H1 (cell line): ENCODE data around the gene SLC12A7.

Experiments
- CEBPB ChIP-seq: IDR thresholded peaks from 2 replicates; pipeline ENCODE4 v1.6.1; 2012; ENCODE audit warnings: low read depth, low read length
- CHD2 ChIP-seq: IDR thresholded peaks from 2 replicates; pipeline ENCODE4 v1.6.1; 2012; ENCODE audit warnings: low read length, improper control_type of control experiment
- EZH2 ChIP-seq: fragments of 200-600 bp; sonication (generic); IDR thresholded peaks from 2 replicates; pipeline ENCODE4 v1.7.1; 2012; ENCODE audit warnings: low read depth, mild to moderate bottlenecking, moderate library complexity, low read length, inconsistent platforms; ENCODE audit not compliant: severe bottlenecking
- MAX ChIP-seq: IDR thresholded peaks from 2 replicates; pipeline ENCODE4 v1.6.1; 2012; ENCODE audit warnings: inconsistent platforms
- POLR2A ChIP-seq, 2 experiments: IDR thresholded peaks; 1 replicate in 1 of 2; 2 replicates in 1 of 2; pipeline ENCODE4 v1.6.1; 2011; ENCODE audit warnings: low read depth in 2 of 2, low read length in 2 of 2, mild to moderate bottlenecking in 2 of 2; ENCODE audit errors: control extremely low read depth in 1 of 2
- POLR2AphosphoS5 ChIP-seq: IDR thresholded peaks from 2 replicates; pipeline ENCODE4 v1.6.1; 2011; ENCODE audit warnings: low read depth, low read length
- RAD21 ChIP-seq, 2 experiments: IDR thresholded peaks in 1 of 2; conservative IDR thresholded peaks in 1 of 2; 2 replicates each; pipeline ENCODE4 v1.6.1; 2011; ENCODE audit warnings: low read depth in 2 of 2, low read length in 2 of 2, improper control_type of control experiment in 1 of 2, inconsistent platforms in 1 of 2, mild to moderate bottlenecking in 1 of 2, moderate library complexity in 1 of 2
- SIN3A ChIP-seq, 2 experiments: IDR thresholded peaks in 1 of 2; conservative IDR thresholded peaks in 1 of 2; 2 replicates each; pipeline ENCODE4 v1.6.1; 2011 to 2012; ENCODE audit warnings: low read length in 2 of 2, improper control_type of control experiment in 1 of 2, low read depth in 1 of 2, mild to moderate bottlenecking in 1 of 2
- SP1 ChIP-seq: IDR thresholded peaks from 2 replicates; pipeline ENCODE4 v1.6.1; 2011; ENCODE audit warnings: low read depth, low read length
- TEAD4 ChIP-seq: IDR thresholded peaks from 2 replicates; pipeline ENCODE4 v1.6.1; 2012; ENCODE audit warnings: low read depth, low read length, inconsistent platforms, mixed read lengths
- YY1 ChIP-seq: IDR thresholded peaks from 2 replicates; pipeline ENCODE4 v1.6.1; 2011; ENCODE audit warnings: low read depth, mild to moderate bottlenecking, low read length
- TF ChIP-seq, protein P1 (sequence below), 3 experiments: IDR thresholded peaks; 1 replicate in 2 of 3; 2 replicates in 1 of 3; pipeline versions ENCODE4 v1.5.1 to v1.6.1; 2011; ENCODE audit warnings: low read length in 3 of 3, mild to moderate bottlenecking in 3 of 3, inconsistent platforms in 2 of 3, low read depth in 1 of 3, moderate library complexity in 1 of 3; ENCODE audit not compliant: insufficient read depth in 1 of 3; ENCODE audit errors: control extremely low read depth in 1 of 3
- TF ChIP-seq, protein P2 (sequence below): IDR thresholded peaks from 2 replicates; pipeline ENCODE4 v1.6.1; 2011; ENCODE audit warnings: low read depth, mild to moderate bottlenecking, low read length; ENCODE audit not compliant: insufficient read depth

GRCh38 chr5:1152156-1152555 lies 40.3 kb upstream of the SLC12A7 start:
- TF ChIP-seq MAX (no peak), POLR2A (IDR thresholded peaks at IDR 0.05; ENCODE audit: control extremely low read depth in 1 of 2, low read depth in 2 of 2, low read length in 2 of 2) (no peak), POLR2AphosphoS5 (no peak), RAD21 (IDR thresholded peaks at IDR 0.05 in 1 of 2, conservative IDR thresholded peaks at IDR 0.05 in 1 of 2; ENCODE audit: low read depth in 2 of 2, low read length in 2 of 2) (no peak), EZH2 (no peak), SIN3A (conservative IDR thresholded peaks at IDR 0.05 in 1 of 2, IDR thresholded peaks at IDR 0.05 in 1 of 2; ENCODE audit: low read depth in 1 of 2, low read length in 2 of 2) (no peak), YY1 (no peak), CEBPB (no peak), CHD2 (no peak), SP1 (no peak), TEAD4 (no peak)
- TF ChIP-seq, protein P1, sequence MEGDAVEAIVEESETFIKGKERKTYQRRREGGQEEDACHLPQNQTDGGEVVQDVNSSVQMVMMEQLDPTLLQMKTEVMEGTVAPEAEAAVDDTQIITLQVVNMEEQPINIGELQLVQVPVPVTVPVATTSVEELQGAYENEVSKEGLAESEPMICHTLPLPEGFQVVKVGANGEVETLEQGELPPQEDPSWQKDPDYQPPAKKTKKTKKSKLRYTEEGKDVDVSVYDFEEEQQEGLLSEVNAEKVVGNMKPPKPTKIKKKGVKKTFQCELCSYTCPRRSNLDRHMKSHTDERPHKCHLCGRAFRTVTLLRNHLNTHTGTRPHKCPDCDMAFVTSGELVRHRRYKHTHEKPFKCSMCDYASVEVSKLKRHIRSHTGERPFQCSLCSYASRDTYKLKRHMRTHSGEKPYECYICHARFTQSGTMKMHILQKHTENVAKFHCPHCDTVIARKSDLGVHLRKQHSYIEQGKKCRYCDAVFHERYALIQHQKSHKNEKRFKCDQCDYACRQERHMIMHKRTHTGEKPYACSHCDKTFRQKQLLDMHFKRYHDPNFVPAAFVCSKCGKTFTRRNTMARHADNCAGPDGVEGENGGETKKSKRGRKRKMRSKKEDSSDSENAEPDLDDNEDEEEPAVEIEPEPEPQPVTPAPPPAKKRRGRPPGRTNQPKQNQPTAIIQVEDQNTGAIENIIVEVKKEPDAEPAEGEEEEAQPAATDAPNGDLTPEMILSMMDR (IDR thresholded peaks at IDR 0.05; ENCODE audit: control extremely low read depth in 1 of 3, insufficient read depth in 1 of 3, low read depth in 1 of 3, low read length in 3 of 3), result no peak
- TF ChIP-seq, protein P2, sequence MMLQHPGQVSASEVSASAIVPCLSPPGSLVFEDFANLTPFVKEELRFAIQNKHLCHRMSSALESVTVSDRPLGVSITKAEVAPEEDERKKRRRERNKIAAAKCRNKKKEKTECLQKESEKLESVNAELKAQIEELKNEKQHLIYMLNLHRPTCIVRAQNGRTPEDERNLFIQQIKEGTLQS, result no peak
